Stimulated activated CD8-positive, alpha-beta memory T cell treated with anti-CD3 and anti-CD28 coated beads, Interleukin-4, amount 100 ng/mL, for 1 hour (primary cell): Measurements from ENCODE around the gene PPARA.

Experiments used
- DNase-seq, 2 donors: peaks; one replicate each; pipeline ENCODE4 v3.0.0-alpha.2; 2020; ENCODE audit warnings: low read depth in 2 of 2, low spot score in 1 of 2

The PPARA gene

GRCh38 chr22:46269564-46269963 lies 119.2 kb downstream of the PPARA start:
- DNase-seq: no peak

GRCh38 chr22:46272196-46272595 lies 121.9 kb downstream of the PPARA start:
- no peak for DNase-seq

- no peak for DNase-seq
Observed at GRCh38 chr22:46272762-46273431, 122.6 kb downstream of the PPARA start.

GRCh38 chr22:46273432-46274148 lies 123.3 kb downstream of the PPARA start:
- DNase-seq: no peak

- no peak for DNase-seq
Observed at GRCh38 chr22:46274381-46274780, 124.1 kb downstream of the PPARA start.

GRCh38 chr22:46275455-46276122 lies 125.3 kb downstream of the PPARA start:
- no peak for DNase-seq

GRCh38 chr22:46276563-46276962 lies 126.2 kb downstream of the PPARA start:
- DNase-seq: no peak

- DNase-seq: no peak
Observed at GRCh38 chr22:46278656-46279645, 128.6 kb downstream of the PPARA start.

- no peak for DNase-seq
Observed at GRCh38 chr22:46280063-46280817, 129.9 kb downstream of the PPARA start.

- DNase-seq: no peak
Observed at GRCh38 chr22:46280999-46281623, 130.8 kb downstream of the PPARA start.

- DNase-seq: no peak
Observed at GRCh38 chr22:46281866-46282678, 131.7 kb downstream of the PPARA start.

- DNase-seq: no peak
Observed at GRCh38 chr22:46286006-46286405, 135.7 kb downstream of the PPARA start.

- no peak for DNase-seq
Observed at GRCh38 chr22:46286941-46287872, 136.9 kb downstream of the PPARA start.

- no peak for DNase-seq
Observed at GRCh38 chr22:46287873-46288751, 137.8 kb downstream of the PPARA start.

GRCh38 chr22:46288846-46289243 lies 138.5 kb downstream of the PPARA start:
- DNase-seq: no peak

GRCh38 chr22:46289244-46289891 lies 139.0 kb downstream of the PPARA start:
- no peak for DNase-seq
